C4-2B (cell line): ENCODE data around the gene TTLL5.

ENCODE experiments used
- H3K27ac ChIP-seq: fragments of 450-650 bp; 2 replicates; pipeline ENCODE4 v1.5.1; 2017
- ZFX ChIP-seq: fragments of 450-650 bp; IDR thresholded peaks from 2 replicates; pipeline ENCODE4 v1.6.1; 2017
- TF ChIP-seq, protein P1 (sequence below): fragments of 450-650 bp; conservative IDR thresholded peaks from 2 replicates; pipeline ENCODE4 v1.5.1; 2017; ENCODE audit warnings: mild to moderate bottlenecking

Gene TTLL5

DNA sequence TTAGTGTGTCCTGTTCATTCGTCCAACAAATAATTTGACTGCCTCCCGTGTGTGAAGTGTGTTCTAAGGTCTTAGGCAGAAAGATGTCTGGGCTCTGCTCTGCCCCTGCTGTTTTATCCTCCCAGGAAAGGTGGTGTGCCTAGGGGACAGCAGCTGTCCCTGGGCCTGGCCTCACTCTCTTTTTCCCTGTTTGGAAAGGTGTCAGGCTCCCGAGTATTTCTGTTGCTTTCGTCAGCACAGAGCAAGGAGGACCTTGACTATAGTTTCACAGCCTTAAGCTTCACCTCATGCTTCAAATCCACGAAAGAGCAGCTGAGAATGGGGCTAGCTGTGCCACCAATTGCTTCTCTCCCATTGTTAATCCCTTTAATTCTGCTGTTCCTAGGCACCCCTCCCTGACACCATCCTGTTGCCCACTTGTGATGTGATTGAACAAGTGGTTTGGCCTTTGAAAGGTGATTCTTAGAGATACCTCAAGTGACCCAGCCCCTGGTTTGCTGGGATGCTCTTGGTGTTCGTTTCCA is 266.6 kb downstream of the TTLL5 start:
- TF ChIP-seq ZFX, result no peak
- TF ChIP-seq, protein P1, sequence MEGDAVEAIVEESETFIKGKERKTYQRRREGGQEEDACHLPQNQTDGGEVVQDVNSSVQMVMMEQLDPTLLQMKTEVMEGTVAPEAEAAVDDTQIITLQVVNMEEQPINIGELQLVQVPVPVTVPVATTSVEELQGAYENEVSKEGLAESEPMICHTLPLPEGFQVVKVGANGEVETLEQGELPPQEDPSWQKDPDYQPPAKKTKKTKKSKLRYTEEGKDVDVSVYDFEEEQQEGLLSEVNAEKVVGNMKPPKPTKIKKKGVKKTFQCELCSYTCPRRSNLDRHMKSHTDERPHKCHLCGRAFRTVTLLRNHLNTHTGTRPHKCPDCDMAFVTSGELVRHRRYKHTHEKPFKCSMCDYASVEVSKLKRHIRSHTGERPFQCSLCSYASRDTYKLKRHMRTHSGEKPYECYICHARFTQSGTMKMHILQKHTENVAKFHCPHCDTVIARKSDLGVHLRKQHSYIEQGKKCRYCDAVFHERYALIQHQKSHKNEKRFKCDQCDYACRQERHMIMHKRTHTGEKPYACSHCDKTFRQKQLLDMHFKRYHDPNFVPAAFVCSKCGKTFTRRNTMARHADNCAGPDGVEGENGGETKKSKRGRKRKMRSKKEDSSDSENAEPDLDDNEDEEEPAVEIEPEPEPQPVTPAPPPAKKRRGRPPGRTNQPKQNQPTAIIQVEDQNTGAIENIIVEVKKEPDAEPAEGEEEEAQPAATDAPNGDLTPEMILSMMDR, result no peak
- no peak overlapping the region for H3K27ac ChIP-seq

DNA sequence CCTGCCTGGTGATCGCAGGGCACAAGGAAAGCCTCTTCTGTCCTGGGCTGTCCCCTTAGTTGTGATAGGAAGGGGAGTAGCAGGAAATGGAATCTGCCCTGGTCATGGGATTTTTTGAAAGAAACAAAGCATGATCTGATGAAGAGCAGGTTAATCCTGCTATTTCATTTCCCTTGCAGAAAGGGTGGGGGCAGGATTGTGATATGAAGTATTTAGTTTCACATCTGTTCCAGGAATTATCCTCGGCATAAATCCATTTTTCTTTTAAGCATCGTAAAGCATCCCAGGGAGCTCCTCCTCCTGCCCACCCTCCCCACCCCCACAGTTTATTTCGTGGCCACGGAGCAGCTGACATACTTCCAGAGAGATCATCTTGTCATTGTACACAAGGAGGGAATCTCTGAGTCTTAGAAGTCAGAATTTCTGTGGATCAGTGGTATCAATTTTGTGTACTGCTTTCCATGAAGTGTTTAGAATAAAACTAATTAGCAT is 267.7 kb downstream of the TTLL5 start:
- no peak overlapping the region for H3K27ac ChIP-seq
- no peak for TF ChIP-seq ZFX
- TF ChIP-seq, protein P1, result no peak

DNA sequence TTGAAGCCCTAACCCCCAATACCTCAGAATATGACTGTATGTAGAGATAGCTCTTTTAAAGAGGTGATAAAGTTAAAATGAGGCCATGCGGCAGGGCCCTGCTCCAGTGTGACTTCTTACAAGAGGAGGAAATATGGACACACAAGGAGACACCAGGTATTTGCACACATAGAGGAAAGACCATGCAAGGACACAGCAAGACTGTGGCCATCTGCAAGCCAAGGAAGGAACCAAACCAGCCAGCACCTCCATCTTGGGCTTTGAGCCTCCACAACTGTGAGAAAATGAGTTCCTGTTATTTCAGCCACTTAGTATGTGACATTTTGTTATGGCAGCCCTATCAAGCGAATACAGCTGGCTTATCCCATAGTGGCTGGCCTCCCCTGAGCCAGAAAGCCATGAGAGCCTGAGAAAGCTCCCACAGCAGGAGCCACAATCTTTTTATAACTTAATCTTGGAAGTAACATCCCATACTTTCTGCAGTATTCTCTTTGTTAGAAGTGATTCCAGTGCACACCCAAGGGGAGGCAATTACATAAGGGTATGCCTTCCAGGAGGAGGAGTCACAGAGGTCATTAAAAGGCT is 272.8 kb downstream of the TTLL5 start:
- TF ChIP-seq ZFX, result no peak
- TF ChIP-seq, protein P1, result no peak
- no peak overlapping the region for H3K27ac ChIP-seq

DNA sequence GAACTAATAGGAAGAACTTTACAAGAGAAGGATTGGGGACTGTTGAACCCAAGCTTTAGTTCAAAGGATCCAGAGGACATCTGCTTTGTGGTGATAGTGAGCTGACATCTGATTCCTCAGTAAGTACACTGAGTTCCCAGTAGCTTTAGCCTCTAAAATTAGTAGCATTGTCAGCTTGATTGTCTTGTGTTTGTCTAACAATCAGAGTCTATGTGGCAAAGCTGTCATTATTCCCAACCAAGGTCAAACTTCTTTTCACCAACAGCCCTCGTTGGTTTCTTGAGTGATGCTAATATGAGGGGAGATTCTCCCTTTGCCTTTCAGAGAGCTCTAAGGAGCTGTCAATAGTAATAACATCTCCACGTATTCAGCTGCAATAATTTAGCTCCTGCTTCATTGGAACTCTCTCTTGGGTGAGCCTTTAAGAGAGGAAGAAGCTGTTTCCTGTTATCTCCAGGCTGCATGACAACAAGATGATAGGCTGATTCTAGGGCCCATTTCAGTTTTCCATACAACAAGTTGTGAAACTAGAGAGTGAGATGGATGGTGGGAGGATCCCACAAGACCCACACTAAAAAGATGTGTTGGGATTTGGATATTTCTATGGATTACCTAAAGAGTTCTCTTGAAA is 274.1 kb downstream of the TTLL5 start:
- H3K27ac ChIP-seq, result no peak overlapping the region
- TF ChIP-seq, protein P1, result no peak
- TF ChIP-seq ZFX, result no peak

DNA sequence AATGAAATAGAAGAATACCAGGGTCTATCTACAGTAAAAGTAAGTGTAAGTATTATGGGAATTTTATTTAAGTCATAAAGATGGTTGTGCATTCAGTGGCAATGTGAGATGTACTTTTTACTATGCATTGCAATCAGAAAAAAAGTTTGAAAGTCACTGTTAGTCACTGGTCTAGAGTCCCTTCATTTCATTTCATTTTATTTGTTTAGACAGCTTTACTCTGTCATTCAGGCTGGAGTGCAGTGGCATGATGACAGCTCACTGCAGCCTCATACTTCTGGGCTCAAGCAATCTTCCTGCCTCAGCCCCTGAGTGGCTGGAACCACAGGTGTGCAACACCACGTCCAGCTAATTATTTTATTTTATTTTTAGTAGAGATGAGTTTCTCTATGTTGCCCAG is 278.2 kb downstream of the TTLL5 start:
- TF ChIP-seq, protein P1, result no peak
- TF ChIP-seq ZFX, result no peak
- H3K27ac ChIP-seq, result no peak overlapping the region

DNA sequence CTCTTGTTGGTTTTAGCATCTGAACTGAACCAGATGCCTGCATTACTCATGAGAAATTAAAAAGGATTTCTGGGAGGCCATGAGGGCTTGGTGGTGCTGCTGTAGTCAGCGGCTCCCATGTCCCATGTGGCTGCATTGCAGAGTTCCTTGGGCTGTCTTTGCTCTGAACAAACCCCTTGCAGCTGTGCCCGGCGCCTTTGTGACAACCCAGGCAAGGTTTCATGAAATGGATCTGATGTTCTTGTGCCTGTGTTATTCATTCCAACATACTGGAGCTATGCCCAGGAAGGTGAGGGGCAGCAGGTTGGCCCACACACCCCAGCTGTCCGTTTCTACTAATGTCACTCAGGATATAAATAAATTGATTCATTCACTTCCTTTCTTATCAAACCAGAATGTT is 280.0 kb downstream of the TTLL5 start:
- H3K27ac ChIP-seq, result no peak overlapping the region
- TF ChIP-seq, protein P1, result no peak
- no peak for TF ChIP-seq ZFX

DNA sequence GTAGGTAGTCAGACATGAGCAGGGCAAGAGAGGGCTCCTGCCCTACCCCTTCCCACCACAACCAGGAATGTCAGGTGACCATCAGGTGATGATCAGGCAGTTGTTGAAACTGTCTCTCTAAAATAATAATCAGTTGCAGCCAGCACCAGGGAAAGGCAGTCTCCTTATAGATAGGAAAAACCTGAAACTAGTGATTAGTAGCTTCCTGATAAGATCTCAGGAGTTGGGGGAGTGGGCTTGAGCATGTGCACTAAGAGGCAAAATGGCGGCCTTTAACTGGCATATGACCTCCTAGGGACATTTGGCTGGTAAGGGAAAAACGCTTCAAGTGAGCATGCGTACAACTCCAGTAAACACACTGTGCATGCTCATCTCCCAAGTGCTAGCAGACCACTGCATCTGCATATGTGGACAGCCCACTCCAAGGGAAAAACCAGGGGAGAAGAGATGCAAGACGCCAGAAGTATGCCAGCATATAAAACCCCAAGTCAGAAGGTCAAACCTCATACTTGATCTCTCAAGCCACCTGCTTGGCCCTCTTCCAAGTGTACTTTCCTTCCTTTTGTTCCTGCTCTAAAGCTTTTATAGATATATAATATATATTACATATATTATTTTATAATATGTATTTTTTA is 283.7 kb downstream of the TTLL5 start:
- TF ChIP-seq, protein P1, result no peak
- TF ChIP-seq ZFX, result no peak

More for the DNA sequence above, 283.7 kb downstream of the TTLL5 start:
- H3K27ac ChIP-seq, result no peak overlapping the region
